ENCODE data around the gene ZBTB42. TPM values are rescaled to one million over a fixed set of nuclear protein-coding genes. Genes with fewer than 3 reads are reported as not detected.
"Not testable (repeated sequence)": the region's sequence is repeated elsewhere in the genome, so short reads cannot be mapped to it uniquely, and the experiment has no call there.

The ZBTB42 gene
- total RNA-seq, 2 donors from 2014 or later, result 8.5 to 9.0 TPM

GRCh38 chr14:104826861-104827176, 25.9 kb downstream of the ZBTB42 start:
- Histone ChIP-seq H3K36me3 (no peaks in the 10 kb centered on the region), H3K27ac (peak overlapping the region; percentile 26 to 41), H3K27me3 (no peaks in the 10 kb centered on the region), H3K9me3 (no peaks in the 10 kb centered on the region), H3K4me1 (peaks cover 0 to 22% of the 10 kb centered on the region in 2 donors), H3K4me3 (peak overlapping the region; percentile 54 to 71)
- no peak for DNase-seq (ENCODE audit: low spot score)
- TF ChIP-seq, protein P1, sequence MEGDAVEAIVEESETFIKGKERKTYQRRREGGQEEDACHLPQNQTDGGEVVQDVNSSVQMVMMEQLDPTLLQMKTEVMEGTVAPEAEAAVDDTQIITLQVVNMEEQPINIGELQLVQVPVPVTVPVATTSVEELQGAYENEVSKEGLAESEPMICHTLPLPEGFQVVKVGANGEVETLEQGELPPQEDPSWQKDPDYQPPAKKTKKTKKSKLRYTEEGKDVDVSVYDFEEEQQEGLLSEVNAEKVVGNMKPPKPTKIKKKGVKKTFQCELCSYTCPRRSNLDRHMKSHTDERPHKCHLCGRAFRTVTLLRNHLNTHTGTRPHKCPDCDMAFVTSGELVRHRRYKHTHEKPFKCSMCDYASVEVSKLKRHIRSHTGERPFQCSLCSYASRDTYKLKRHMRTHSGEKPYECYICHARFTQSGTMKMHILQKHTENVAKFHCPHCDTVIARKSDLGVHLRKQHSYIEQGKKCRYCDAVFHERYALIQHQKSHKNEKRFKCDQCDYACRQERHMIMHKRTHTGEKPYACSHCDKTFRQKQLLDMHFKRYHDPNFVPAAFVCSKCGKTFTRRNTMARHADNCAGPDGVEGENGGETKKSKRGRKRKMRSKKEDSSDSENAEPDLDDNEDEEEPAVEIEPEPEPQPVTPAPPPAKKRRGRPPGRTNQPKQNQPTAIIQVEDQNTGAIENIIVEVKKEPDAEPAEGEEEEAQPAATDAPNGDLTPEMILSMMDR (IDR thresholded peaks at IDR 0.05), result no peak

- no peak for DNase-seq (ENCODE audit: low spot score)
- Histone ChIP-seq H3K4me3 (peak overlapping the region; percentile 54 to 71), H3K27ac (peak overlapping the region; percentile 26 to 41), H3K4me1 (peaks cover 0 to 22% of the 10 kb centered on the region in 2 donors), H3K9me3 (no peaks in the 10 kb centered on the region), H3K27me3 (no peaks in the 10 kb centered on the region), H3K36me3 (no peaks in the 10 kb centered on the region)
- TF ChIP-seq, protein P1 (IDR thresholded peaks at IDR 0.05), result peak; percentile 21 to 49
These were observed 26.5 kb downstream of the ZBTB42 start for GRCh38 chr14:104827177-104828055.

GRCh38 chr14:104830781-104831180, 29.9 kb downstream of the ZBTB42 start:
- no peak overlapping the region for H3K4me3 ChIP-seq
- no peak for DNase-seq (ENCODE audit: low spot score)
- TF ChIP-seq, protein P1 (IDR thresholded peaks at IDR 0.05), result no peak
- no peaks in the 10 kb centered on the region for H3K36me3 ChIP-seq
- H3K27ac ChIP-seq, result no peak overlapping the region
- H3K9me3 ChIP-seq, result no peaks in the 10 kb centered on the region
- peaks cover 0 to 18% of the 10 kb centered on the region in 2 donors for H3K4me1 ChIP-seq
- no peaks in the 10 kb centered on the region for H3K27me3 ChIP-seq

- H3K36me3 ChIP-seq; H3K27ac ChIP-seq; H3K9me3 ChIP-seq; DNase-seq (ENCODE audit: low spot score); H3K27me3 ChIP-seq; H3K4me1 ChIP-seq; H3K4me3 ChIP-seq: not testable (repeated sequence)
These were observed 35.5 kb downstream of the ZBTB42 start for GRCh38 chr14:104836171-104836935.

DNA sequence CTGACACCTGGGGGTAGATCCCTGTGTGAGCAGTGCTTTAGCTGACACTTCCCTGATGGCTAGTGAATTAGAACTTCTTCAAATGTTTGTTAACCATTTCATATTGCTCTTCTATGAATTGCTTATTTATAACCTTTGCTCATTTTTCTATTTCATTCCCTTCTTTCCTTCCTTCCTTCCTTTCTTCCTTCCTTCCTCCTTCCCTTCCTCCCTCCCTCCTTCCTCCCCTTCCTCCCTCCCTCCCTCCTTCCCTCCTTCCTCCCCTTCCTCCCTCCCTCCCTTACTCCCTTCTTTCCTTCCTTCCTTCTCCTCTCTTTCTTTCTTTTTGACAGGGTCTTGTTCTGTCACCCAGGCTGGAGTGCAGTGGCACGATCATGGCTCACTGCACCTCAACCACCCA, 40.8 kb downstream of the ZBTB42 start:
- H3K27ac ChIP-seq, result no peak overlapping the region
- H3K4me3 ChIP-seq, result no peak overlapping the region
- no peaks in the 10 kb centered on the region for H3K9me3 ChIP-seq
- no peaks in the 10 kb centered on the region for H3K36me3 ChIP-seq
- peaks cover 6 to 14% of the 10 kb centered on the region in 2 donors for H3K27me3 ChIP-seq
- TF ChIP-seq, protein P1 (IDR thresholded peaks at IDR 0.05), result no peak
- DNase-seq (ENCODE audit: low spot score), result no peak
- H3K4me1 ChIP-seq, result peaks cover 0 to 20% of the 10 kb centered on the region in 2 donors

DNA sequence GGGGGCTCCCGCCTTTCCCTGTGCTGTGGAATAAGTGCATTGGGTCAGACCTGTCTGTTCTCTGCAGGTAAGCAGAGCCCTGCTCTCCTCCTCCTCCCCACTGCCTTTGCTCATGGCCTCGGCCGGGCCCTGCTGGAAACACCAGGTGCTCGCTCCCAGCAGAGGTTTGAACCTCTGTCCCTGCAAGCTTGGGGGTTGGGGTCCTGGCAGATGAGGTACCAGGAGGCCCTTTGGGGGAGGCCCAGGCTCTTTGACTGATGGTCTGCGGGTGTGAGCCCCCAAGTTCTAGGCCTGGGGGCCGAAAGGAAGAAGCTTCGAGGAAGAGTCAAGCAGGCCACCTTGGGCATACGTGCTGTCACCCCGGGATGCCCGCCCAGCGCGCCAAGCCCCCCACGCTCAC, 42.1 kb downstream of the ZBTB42 start:
- Histone ChIP-seq H3K27me3 (peaks cover 6 to 14% of the 10 kb centered on the region in 2 donors), H3K4me3 (peak overlapping the region in 1 of 2 donors; percentile 49), H3K9me3 (no peaks in the 10 kb centered on the region), H3K4me1 (peaks cover 0 to 20% of the 10 kb centered on the region in 2 donors), H3K36me3 (no peaks in the 10 kb centered on the region), H3K27ac (no peak overlapping the region)
- DNase-seq (ENCODE audit: low spot score), result no peak
- TF ChIP-seq, protein P1 (IDR thresholded peaks at IDR 0.05), result no peak
